ENCODE measurements around the gene PNCK. TPM values are rescaled to one million over a fixed set of nuclear protein-coding genes. Genes with fewer than 3 reads are reported as not detected.

The PNCK gene
- total and polyA plus RNA-seq, 4 donors: 0.44 to 0.77 (median 0.67) TPM

DNA sequence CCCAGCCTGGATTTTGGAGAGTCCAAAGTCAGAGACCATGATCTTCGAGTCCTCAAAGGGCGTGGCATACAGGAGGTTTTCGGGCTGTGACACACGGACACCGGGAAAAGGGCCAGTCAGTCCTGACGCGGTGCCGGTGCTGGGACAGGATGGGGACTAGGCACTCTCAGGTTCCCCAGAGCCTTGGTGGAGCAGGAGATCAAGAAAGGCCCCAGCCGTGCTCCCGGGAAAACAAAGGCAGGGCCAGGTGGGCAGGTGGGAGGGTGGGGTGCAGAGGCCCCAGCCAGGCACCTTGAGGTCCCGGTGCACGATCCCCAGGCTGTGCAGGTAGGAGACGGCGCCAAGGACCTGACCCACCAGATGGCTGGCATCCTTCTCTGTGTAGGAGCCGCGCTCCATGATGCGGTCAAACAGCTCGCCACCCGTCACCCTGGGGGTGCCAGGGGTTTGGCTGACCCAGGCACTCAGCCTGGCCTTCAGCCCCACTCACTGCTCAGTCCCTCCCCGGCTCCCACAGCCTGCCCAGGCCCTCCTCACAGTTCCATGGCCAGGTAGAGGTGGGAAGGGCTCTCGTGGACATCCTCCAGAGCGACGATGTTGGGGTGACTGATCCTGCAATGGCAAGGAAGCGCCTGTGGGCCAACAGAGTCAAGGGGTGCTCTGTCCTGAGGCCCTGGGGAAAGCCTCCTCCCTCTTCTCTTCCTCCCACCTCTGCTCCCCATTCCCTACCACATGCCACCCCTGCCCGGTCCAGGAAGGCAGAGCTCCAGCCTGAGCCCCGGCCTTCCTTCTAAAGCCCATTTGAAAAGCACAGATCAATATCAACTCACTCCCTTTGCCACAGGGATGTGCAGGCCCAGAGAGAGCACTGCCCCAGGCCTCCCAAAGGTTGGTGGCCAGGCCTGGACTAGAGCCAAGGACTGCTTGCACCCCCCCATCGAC is 1.8 kb downstream of the PNCK start:
- Histone ChIP-seq H3K4me1 (ENCODE audit: control insufficient read depth in 5 of 5, insufficient read depth in 5 of 5, low read length in 5 of 5) (no peaks in the 10 kb centered on the region), H3K27me3 (ENCODE audit: control insufficient read depth in 3 of 3, insufficient read depth in 3 of 3, low read length in 2 of 3) (peaks cover 8 to 18% (median 16%) of the 10 kb centered on the region in 3 donors), H3K27ac (ENCODE audit: low read depth in 1 of 2, low read length in 1 of 2) (no peak overlapping the region), H3K9ac (ENCODE audit: insufficient read depth in 1 of 2, low read length in 2 of 2) (no peak overlapping the region), H3K9me3 (ENCODE audit: control insufficient read depth in 4 of 4, insufficient read depth in 3 of 4, low read length in 3 of 4) (peaks cover 0 to 11% (median 0%) of the 10 kb centered on the region in 4 donors), H3K36me3 (ENCODE audit: control insufficient read depth in 4 of 4, insufficient read depth in 4 of 4, low read length in 4 of 4) (no peaks in the 10 kb centered on the region), H3K4me3 (no peak overlapping the region)
- TF ChIP-seq, protein P1, sequence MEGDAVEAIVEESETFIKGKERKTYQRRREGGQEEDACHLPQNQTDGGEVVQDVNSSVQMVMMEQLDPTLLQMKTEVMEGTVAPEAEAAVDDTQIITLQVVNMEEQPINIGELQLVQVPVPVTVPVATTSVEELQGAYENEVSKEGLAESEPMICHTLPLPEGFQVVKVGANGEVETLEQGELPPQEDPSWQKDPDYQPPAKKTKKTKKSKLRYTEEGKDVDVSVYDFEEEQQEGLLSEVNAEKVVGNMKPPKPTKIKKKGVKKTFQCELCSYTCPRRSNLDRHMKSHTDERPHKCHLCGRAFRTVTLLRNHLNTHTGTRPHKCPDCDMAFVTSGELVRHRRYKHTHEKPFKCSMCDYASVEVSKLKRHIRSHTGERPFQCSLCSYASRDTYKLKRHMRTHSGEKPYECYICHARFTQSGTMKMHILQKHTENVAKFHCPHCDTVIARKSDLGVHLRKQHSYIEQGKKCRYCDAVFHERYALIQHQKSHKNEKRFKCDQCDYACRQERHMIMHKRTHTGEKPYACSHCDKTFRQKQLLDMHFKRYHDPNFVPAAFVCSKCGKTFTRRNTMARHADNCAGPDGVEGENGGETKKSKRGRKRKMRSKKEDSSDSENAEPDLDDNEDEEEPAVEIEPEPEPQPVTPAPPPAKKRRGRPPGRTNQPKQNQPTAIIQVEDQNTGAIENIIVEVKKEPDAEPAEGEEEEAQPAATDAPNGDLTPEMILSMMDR (IDR thresholded peaks at IDR 0.05; ENCODE audit: control extremely low read depth, extremely low read depth): no peak
- ATAC-seq (ENCODE audit: insufficient read depth, low FRiP score) (no peak), DNase-seq (no peak)
- WGBS, 2 donors: 88 to 98% methylated on average over 11 to 27 of the region's 27 CpGs

- H3K9me3 ChIP-seq (ENCODE audit: control insufficient read depth in 4 of 4, insufficient read depth in 3 of 4, low read length in 3 of 4): peaks cover 0 to 14% (median 0%) of the 10 kb centered on the region in 4 donors
- ATAC-seq (ENCODE audit: insufficient read depth, low FRiP score) (no peak), DNase-seq (no peak)
- no peak overlapping the region for H3K9ac ChIP-seq (ENCODE audit: insufficient read depth in 1 of 2, low read length in 2 of 2)
- peaks cover 9 to 18% (median 16%) of the 10 kb centered on the region in 3 donors for H3K27me3 ChIP-seq (ENCODE audit: control insufficient read depth in 3 of 3, insufficient read depth in 3 of 3, low read length in 2 of 3)
- no peaks in the 10 kb centered on the region for H3K36me3 ChIP-seq (ENCODE audit: control insufficient read depth in 4 of 4, insufficient read depth in 4 of 4, low read length in 4 of 4)
- H3K4me1 ChIP-seq (ENCODE audit: control insufficient read depth in 5 of 5, insufficient read depth in 5 of 5, low read length in 5 of 5): no peaks in the 10 kb centered on the region
- no peak overlapping the region for H3K27ac ChIP-seq (ENCODE audit: low read depth in 1 of 2, low read length in 1 of 2)
- no peak overlapping the region for H3K4me3 ChIP-seq
- TF ChIP-seq, protein P1 (IDR thresholded peaks at IDR 0.05; ENCODE audit: control extremely low read depth, extremely low read depth): no peak
- WGBS, 2 donors: 88 to 93% methylated on average over 21 to 23 of the region's 23 CpGs
Measured at GRCh38 chrX:153670748-153671588, 2.6 kb downstream of the PNCK start.

- Histone ChIP-seq H3K4me3 (no peak overlapping the region), H3K9me3 (ENCODE audit: control insufficient read depth in 4 of 4, insufficient read depth in 3 of 4, low read length in 3 of 4) (peaks cover 0 to 17% (median 0%) of the 10 kb centered on the region in 4 donors), H3K27ac (ENCODE audit: low read depth in 1 of 2, low read length in 1 of 2) (no peak overlapping the region), H3K36me3 (ENCODE audit: control insufficient read depth in 4 of 4, insufficient read depth in 4 of 4, low read length in 4 of 4) (no peaks in the 10 kb centered on the region), H3K4me1 (ENCODE audit: control insufficient read depth in 5 of 5, insufficient read depth in 5 of 5, low read length in 5 of 5) (no peaks in the 10 kb centered on the region), H3K9ac (ENCODE audit: insufficient read depth in 1 of 2, low read length in 2 of 2) (no peak overlapping the region), H3K27me3 (ENCODE audit: control insufficient read depth in 3 of 3, insufficient read depth in 3 of 3, low read length in 2 of 3) (peaks cover 9 to 20% (median 19%) of the 10 kb centered on the region in 3 donors)
- DNase-seq (no peak), ATAC-seq (ENCODE audit: insufficient read depth, low FRiP score) (no peak)
- WGBS, 2 donors: 78 to 100% methylated on average over 10 to 23 of the region's 23 CpGs
- TF ChIP-seq, protein P1 (IDR thresholded peaks at IDR 0.05; ENCODE audit: control extremely low read depth, extremely low read depth): no peak
Measured at GRCh38 chrX:153669901-153670731, 3.5 kb downstream of the PNCK start.
